HCT116 (cell line): ENCODE measurements around the gene SGPP2.

Source experiments
- CEBPB ChIP-seq: IDR thresholded peaks from 2 replicates; pipeline ENCODE4 v1.6.1; 2012; ENCODE audit warnings: low read depth
- EZH2phosphoT487 ChIP-seq: fragments of 200-600 bp; IDR thresholded peaks from 2 replicates; pipeline ENCODE4 v1.6.1; 2018; ENCODE audit warnings: antibody characterized with exemption, borderline replicate concordance
- POLR2A ChIP-seq: IDR thresholded peaks from 2 replicates; pipeline ENCODE4 v1.7.0; 2011; ENCODE audit warnings: borderline replicate concordance; ENCODE audit not compliant: insufficient read depth, insufficient read length; ENCODE audit errors: extremely low read depth
- POLR2AphosphoS5 ChIP-seq: IDR thresholded peaks from 2 replicates; pipeline ENCODE4 v1.6.1; 2011; ENCODE audit warnings: mild to moderate bottlenecking, low read depth, low read length, moderate library complexity
- RAD21 ChIP-seq: IDR thresholded peaks from 2 replicates; pipeline ENCODE4 v1.6.1; 2012; ENCODE audit warnings: low read depth, mild to moderate bottlenecking
- REST ChIP-seq: IDR thresholded peaks from 2 replicates; pipeline ENCODE4 v1.6.1; 2012; ENCODE audit warnings: low read depth
- SP1 ChIP-seq: IDR thresholded peaks from 2 replicates; pipeline ENCODE4 v1.6.1; 2012; ENCODE audit warnings: low read depth
- YY1 ChIP-seq: IDR thresholded peaks from 2 replicates; pipeline ENCODE4 v1.6.1; 2011; ENCODE audit warnings: low read length, low read depth, moderate library complexity, mild to moderate bottlenecking; ENCODE audit not compliant: insufficient replicate concordance; ENCODE audit errors: extremely low read depth
- ZNF274 ChIP-seq: fragments of 200-500 bp; sonication (Bioruptor generic); IDR thresholded peaks from 2 replicates; pipeline ENCODE4 v1.6.1; 2014; ENCODE audit warnings: mild to moderate bottlenecking, low read depth, low read length, inconsistent platforms
- TF ChIP-seq, protein P1 (sequence below), 3 experiments: fragments of 200-600 bp in 1 of 3; sonication (generic) in 1 of 3; IDR thresholded peaks in 2 of 3; conservative IDR thresholded peaks in 1 of 3; 2 replicates each; pipeline ENCODE4 v1.5.1; 2012 to 2017; ENCODE audit warnings: low read depth in 2 of 3, low read length in 2 of 3, antibody characterized with exemption in 1 of 3, borderline replicate concordance in 1 of 3, control low read depth in 1 of 3, mild to moderate bottlenecking in 1 of 3, mixed read lengths in 1 of 3, mixed run types in 1 of 3, moderate library complexity in 1 of 3; ENCODE audit not compliant: insufficient read depth in 1 of 3

DNA sequence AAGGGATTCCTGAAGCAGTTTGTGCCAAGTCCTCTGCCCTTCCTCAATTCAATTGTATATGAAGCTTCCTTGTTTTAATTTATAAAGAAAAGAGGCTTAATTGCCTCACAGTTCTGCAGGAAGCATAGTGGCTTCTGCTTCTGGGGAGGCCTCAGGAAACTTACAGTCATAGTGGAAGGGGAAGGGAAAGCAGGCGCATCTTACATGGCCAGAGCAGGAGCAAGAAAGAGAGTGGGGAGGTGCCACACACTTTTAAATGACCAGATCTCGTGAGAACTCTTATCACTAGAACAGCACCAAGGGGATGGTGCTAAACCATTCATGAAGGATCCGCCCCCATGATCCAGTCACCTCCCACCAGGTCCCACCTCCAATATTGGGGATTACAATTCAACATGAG, 114.2 kb downstream of the SGPP2 start:
- TF ChIP-seq EZH2phosphoT487 (no peak), POLR2A (no peak), POLR2AphosphoS5 (no peak), SP1 (no peak), REST (no peak), CEBPB (no peak), RAD21 (no peak), ZNF274 (no peak), YY1 (no peak)
- TF ChIP-seq, protein P1, sequence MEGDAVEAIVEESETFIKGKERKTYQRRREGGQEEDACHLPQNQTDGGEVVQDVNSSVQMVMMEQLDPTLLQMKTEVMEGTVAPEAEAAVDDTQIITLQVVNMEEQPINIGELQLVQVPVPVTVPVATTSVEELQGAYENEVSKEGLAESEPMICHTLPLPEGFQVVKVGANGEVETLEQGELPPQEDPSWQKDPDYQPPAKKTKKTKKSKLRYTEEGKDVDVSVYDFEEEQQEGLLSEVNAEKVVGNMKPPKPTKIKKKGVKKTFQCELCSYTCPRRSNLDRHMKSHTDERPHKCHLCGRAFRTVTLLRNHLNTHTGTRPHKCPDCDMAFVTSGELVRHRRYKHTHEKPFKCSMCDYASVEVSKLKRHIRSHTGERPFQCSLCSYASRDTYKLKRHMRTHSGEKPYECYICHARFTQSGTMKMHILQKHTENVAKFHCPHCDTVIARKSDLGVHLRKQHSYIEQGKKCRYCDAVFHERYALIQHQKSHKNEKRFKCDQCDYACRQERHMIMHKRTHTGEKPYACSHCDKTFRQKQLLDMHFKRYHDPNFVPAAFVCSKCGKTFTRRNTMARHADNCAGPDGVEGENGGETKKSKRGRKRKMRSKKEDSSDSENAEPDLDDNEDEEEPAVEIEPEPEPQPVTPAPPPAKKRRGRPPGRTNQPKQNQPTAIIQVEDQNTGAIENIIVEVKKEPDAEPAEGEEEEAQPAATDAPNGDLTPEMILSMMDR (IDR thresholded peaks at IDR 0.05 in 2 of 3, conservative IDR thresholded peaks at IDR 0.05 in 1 of 3; ENCODE audit: borderline replicate concordance in 1 of 3, insufficient read depth in 1 of 3, low read depth in 2 of 3, low read length in 2 of 3): no peak
